Psoas muscle (tissue), 7 donors: Measurements from ENCODE around the gene COL2A1. TPM values are rescaled to one million over a fixed set of nuclear protein-coding genes. Genes with fewer than 3 reads are reported as not detected.

ENCODE experiments used
- polyA plus RNA-seq, 3 donors: library from polyadenylated mRNA; stranded (reverse); fragments of 200-250 nt; gene quantifications; one replicate each; pipeline ENCODE4 v1.2.3, GENCODE V29; 2013
- total RNA-seq, 4 donors: library from RNA; stranded (reverse); fragmentation: NEBNext Ultra II Directional in 2 of 4; extraction: Animal tissue kit (Norgen Biotek cat#: 25700) in 2 of 4; gene quantifications; one replicate each; pipeline versions ENCODE4 v1.2.1 to v1.2.4, GENCODE V29; 2021 to 2023
- donor health status: healthy with polysubstance abuse.
- donor health status: DM: no; HTN: no; CAD: no; lungs with moderate emphysema.
- donor health status: Bipolar disorder and iron deficiency.
- donor health status: healthy.
- donor health status: DM: no; HTN: no; CAD: no.
- donor health status: DM: no; HTN: no; CAD: no.
- donor health status: DM: yes; HTN: yes; CAD: no.

COL2A1 gene
- total and polyA plus RNA-seq, 7 donors: 0.06 to 0.41 (median 0.07) TPM; not detected in 4

Other genes starting within 250 kb of the COL2A1 start
- 10 to 100 TPM in 2 of 4 donors, 1 to 10 TPM in 2; 5.1 to 28.8 (median 11.7) TPM for gene RAPGEF3, start 245.6 kb downstream of the COL2A1 start, total RNA-seq
- gene RAPGEF3, start 245.6 kb downstream of the COL2A1 start, polyA plus RNA-seq: 10 to 100 TPM; 11.7 to 29.9 (median 15.0) TPM
- 10 to 100 TPM; 21.8 to 28.7 (median 27.3) TPM for gene SLC48A1, start 231.2 kb downstream of the COL2A1 start, total RNA-seq
- 10 to 100 TPM; 12.7 to 23.5 (median 19.6) TPM for gene SLC48A1, start 231.2 kb downstream of the COL2A1 start, polyA plus RNA-seq
- gene HDAC7, start 184.6 kb downstream of the COL2A1 start, total RNA-seq: 10 to 100 TPM; 21.4 to 27.8 (median 23.5) TPM
- gene HDAC7, start 184.6 kb downstream of the COL2A1 start, polyA plus RNA-seq: 10 to 100 TPM; 11.0 to 25.2 (median 13.6) TPM
- gene VDR, start 99.5 kb downstream of the COL2A1 start, total RNA-seq: 1 to 10 TPM; 2.5 to 6.1 (median 4.5) TPM
- 1 to 10 TPM in 1 of 3 donors, under 1 TPM in 2; 0.62 to 3.0 (median 0.74) TPM for gene VDR, start 99.5 kb downstream of the COL2A1 start, polyA plus RNA-seq
- 10 to 100 TPM in 3 of 4 donors, 1 to 10 TPM in 1; 7.7 to 15.8 (median 12.6) TPM for gene TMEM106C, start 40.9 kb downstream of the COL2A1 start, total RNA-seq
- gene TMEM106C, start 40.9 kb downstream of the COL2A1 start, polyA plus RNA-seq: 10 to 100 TPM; 14.3 to 33.4 (median 14.7) TPM
- gene SENP1, start 101.6 kb upstream of the COL2A1 start, total RNA-seq: 10 to 100 TPM in 1 of 4 donors, 1 to 10 TPM in 3; 6.3 to 10.2 (median 8.0) TPM
- 1 to 10 TPM; 3.2 to 6.2 (median 3.3) TPM for gene SENP1, start 101.6 kb upstream of the COL2A1 start, polyA plus RNA-seq
- gene PFKM, start 114.9 kb upstream of the COL2A1 start, total RNA-seq: 1,000 to 10,000 TPM in 1 of 4 donors, 100 to 1,000 TPM in 3; 618 to 1,283 (median 817) TPM
- gene PFKM, start 114.9 kb upstream of the COL2A1 start, polyA plus RNA-seq: 100 to 1,000 TPM in 2 of 3 donors, 10 to 100 TPM in 1; 65.1 to 529 (median 344) TPM
- gene ASB8, start 153.0 kb upstream of the COL2A1 start, total RNA-seq: 100 to 1,000 TPM; 158 to 477 (median 228) TPM
- gene ASB8, start 153.0 kb upstream of the COL2A1 start, polyA plus RNA-seq: 100 to 1,000 TPM in 2 of 3 donors, 10 to 100 TPM in 1; 49.3 to 206 (median 155) TPM
- gene CCDC184, start 179.2 kb upstream of the COL2A1 start, total RNA-seq: under 1 TPM; 0.47 to 0.84 (median 0.63) TPM
- under 1 TPM; 0.16 to 0.49 (median 0.45) TPM for gene CCDC184, start 179.2 kb upstream of the COL2A1 start, polyA plus RNA-seq
- not detected for gene OR10AD1, start 198.8 kb upstream of the COL2A1 start, total RNA-seq
- gene OR10AD1, start 198.8 kb upstream of the COL2A1 start, polyA plus RNA-seq: under 1 TPM in 1 of 3 donors, not detected in 2; 0.01 TPM